Stimulated activated CD8-positive, alpha-beta memory T cell treated with anti-CD3 and anti-CD28 coated beads, Interleukin-7, amount 100 ng/mL, for 1 hour (primary cell): ENCODE data around the gene DAPK1.

ENCODE experiments used
- DNase-seq, 2 donors: peaks; one replicate each; pipeline ENCODE4 v3.0.0-alpha.2; 2020; ENCODE audit warnings: low read depth in 2 of 2

DAPK1 gene

GRCh38 chr9:87497604-87498045, at the start of gene DAPK1:
TSS of gene DAPK1 (plus strand) at chr9:87497867. CDS start at chr9:87499078, 1,211 bp downstream.
- DNase-seq, result no peak

DNA sequence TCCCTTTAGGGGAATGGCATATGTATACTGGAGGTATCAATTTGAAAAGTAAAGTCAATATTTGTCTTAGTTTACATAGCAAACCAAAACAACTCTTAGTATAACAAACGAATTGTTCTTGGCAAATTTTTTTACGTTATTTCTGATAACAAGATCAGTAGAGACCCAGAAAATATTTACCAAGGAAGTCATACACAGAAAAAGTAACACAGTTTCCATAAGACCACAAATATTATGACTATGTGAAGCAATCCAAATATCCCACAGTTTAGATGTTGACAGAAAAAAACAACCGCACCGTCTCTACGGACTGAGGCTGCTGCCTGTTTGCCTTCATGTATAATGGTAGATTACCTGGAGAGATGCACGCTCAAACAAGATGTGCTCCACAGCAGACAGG, 46.5 kb upstream of the DAPK1 start:
- no peak for DNase-seq

DNA sequence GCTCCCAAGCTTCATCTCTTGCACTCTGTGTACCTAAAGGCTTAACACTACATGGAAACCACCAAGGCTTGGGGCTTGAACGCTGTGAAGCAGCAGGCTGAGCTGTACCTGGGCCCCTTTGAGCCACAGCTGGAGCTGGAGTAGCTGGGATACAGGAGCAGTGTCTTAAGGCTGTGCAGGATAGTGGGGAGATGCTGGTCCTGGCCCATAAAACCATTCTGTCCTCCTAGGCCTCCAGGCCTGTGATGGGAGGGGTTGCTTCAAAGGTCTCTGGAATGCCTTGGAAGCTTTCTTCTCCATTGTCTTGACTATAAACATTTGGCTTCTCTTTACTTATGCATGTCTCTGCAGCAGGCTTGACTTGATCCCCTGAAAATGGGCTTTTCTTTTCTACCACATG, 42.3 kb upstream of the DAPK1 start:
- no peak for DNase-seq

GRCh38 chr9:87461256-87461655, 36.4 kb upstream of the DAPK1 start:
- DNase-seq, result no peak

DNA sequence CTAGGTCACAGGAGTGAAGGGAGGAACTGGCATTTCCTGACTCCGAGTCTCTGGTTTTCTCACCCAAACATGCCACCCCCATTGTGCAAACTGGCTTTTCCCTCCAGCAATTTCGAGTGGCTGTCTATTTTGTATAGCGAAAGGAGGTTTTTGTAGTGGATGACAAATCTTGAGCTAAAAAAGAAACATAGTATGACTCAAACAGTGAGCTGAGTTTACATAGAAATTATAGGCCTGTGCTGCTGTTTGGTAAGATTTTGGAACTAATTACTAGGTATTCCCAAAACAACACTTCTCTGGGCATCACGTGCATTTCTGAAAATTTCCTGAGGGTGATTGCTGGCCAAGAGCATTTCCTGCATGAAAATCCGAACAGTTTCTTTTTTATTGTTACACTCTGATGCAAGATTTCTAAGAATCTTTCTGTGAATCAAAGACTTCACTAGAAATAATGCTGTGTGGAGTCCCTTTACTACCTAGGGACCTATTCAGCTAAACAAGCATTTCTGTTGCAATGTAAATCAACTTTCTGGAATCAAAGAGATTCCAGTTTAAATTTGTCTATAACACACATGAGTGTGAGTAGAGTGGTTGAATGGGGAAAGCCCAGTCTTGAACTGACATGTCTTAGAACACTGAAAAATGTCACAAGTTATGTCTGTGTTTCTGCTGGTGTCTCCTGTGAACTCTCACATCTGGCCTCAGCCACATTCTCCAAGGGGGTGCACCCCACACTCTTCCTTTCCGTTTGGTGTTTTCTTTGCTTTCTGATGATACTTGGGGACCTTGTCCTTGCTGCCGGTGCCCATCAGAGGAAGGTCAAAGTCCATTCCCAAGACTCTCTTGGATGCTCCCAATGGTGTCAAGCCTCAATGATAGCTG, 33.3 kb upstream of the DAPK1 start:
- no peak for DNase-seq

DNA sequence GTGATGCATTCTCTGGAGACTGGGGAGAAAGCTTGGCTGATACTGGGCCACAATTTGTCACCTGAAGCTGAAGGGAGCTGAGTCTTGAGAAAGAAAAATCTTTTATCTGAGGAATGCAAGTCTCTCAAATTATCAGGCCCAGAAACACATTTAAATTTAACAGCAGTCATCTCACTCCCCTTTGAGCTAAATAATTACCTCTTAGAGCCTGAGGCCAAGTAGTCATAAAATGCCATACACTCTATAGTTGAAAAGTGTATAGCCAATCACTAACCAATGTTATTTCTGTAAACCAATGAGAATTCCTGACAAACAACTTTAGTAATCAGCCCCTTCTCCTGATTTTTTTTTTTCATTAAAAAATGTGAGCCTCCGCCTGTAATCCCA, 32.7 kb upstream of the DAPK1 start:
- DNase-seq, result no peak

- no peak for DNase-seq
These were observed 31.9 kb upstream of the DAPK1 start for GRCh38 chr9:87465816-87466215.

DNA sequence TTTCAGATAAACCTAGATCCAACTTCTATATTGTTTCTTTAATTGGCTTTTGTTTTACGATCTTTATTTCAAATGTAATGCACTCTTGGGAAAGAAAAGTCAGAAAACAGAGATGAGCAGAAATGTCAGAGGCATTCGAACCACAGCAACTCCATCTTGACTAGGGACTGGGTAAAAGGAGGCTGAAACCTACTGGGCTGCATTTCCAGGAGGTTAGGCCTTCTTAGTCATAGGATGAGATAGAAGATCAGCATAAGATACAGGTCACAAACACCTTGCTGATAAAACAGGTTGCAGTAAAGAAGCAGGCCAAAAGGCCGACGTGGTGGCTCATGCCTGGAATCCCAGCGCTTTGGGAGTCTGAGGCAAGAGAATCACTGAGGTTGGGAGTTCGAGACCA, 30.5 kb upstream of the DAPK1 start:
- DNase-seq, result no peak

GRCh38 chr9:87469793-87470465, 27.7 kb upstream of the DAPK1 start:
- DNase-seq, result no peak

DNA sequence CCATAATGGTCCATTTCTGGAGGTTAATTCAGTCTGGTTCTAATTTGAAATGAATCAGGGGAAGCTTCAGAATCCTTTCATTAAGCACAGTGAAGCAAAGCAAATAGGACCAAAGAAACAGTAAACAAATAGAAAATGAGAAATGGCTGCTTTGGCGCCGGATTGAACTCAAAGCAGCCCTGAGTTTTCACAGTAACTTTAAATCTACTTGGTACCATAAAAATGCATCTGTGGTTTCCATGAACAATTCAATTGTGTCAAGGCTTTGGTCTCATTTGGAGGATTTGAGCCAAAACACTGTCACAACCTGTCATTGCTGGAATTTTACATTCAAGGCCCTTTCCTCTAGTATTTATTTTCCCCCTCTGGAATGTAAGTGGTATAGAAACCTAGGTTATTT, 25.9 kb upstream of the DAPK1 start:
- no peak for DNase-seq

DNA sequence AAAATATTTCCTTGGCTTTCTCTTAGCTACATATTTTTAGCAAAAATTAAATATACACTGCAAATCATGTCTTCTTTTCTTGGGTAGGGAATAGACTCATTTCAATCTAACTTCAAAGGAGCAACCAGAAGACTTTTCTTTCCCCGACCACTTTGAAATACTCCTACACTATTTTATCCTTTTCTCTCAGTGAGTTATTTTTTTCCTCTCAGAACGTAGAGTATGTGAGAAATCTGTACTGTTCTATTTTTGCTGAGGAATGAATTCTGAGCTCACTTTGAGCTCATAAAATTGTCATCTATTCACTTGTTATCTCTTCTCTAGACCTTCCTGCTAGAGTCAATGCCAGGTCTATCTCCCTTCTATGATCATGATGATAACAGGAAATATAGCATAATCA, 22.2 kb upstream of the DAPK1 start:
- no peak for DNase-seq

DNA sequence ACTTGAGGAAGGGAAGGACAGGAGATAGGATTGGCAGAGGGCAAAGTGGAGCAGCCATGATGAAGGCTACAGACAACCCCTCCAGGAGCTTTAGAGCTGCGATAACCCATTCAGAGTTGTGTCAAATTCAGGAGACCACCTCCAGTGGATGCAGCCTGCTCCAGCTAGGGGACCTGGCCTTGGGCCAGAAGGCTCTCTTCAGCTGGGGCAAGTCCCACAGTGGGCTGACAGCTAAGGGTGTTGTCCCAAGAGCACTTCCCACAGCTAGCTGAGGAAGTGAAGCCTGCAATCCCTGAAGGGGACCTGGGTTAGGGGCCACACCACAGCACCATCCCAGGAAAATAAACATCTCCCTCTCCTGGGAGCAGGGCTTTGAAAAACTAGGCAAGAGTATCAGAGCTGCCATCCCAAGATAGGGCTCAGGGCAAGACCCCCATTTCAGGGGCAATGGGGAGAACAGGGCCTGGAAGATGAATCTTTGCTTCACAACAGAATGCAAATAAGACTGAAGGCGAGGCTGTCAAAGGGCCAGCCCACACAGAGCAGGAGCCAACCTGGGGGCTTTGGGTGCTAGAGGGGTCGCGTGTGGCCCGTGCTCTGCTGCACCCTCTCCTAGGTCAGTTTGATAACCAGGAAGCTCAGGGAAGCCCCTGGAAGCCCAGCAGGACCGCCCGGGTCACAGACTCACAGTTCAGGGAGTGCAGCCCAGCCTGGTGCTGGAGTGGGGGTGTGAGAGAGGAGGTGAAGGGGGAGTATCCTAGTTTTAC, 19.3 kb upstream of the DAPK1 start:
- no peak for DNase-seq

- no peak for DNase-seq
These were observed 17.9 kb upstream of the DAPK1 start for GRCh38 chr9:87479801-87480201.

DNA sequence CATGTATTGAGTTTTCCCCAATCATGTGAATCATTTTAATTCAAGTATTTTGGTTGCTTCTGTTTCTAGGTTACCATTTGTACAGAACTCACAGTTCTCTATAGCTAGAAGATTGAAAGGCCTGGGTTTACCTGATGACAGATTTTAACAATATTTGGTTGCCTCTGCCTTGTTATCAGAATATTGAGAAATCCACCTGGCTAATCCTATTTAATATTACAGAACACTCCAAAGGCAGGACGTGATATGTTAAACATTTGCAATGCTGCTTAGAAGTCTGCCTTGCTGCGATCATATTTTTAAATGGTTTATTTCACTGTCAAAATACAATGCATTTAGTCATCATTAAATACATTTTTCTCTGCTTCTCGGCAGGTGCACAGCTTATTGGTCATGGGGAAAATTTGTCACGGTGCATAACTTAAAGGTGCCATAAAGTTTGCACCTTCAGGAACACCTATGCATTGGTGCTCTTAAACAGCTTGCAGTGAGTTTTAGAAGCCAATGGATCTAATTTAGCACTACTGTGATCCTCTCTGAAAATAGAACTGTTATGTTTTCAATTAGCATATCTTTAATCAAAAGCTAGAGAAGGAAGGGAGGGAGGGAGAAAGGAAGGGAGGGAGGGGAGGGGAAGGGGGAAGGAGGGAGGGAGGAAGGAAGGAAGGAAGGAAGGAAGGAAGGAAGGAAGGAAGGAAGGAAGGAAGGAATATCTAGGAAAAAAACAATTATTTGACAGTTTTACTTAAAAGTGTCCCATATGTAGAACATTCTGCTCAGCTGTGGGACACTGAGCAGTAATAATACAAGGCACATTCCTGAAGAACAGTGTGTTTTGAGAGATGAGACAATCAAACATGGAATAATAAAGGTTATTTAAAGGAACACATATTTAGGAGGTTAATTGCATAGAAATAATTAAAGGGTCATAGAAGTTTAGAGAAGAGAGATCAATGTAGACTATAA, 15.5 kb upstream of the DAPK1 start:
- DNase-seq, result no peak

DNA sequence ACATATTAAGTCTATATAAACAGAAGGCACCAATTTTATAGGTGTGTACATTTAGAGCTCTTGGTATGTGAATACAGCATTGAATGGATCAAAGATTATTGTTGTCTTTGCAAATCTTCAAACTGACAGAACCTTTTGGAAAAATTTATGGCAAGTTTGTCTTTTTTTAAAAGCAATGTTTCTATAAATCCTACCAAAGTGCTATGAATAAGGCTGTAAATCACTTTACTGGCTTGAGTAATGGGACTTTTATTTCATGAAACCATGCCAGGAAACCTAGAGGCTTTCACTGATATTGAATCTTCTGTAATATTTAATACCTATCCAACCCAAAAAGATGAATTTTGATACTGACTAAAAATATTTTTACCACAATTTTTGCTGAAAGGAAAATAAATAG, 7.4 kb upstream of the DAPK1 start:
- DNase-seq, result no peak

DNA sequence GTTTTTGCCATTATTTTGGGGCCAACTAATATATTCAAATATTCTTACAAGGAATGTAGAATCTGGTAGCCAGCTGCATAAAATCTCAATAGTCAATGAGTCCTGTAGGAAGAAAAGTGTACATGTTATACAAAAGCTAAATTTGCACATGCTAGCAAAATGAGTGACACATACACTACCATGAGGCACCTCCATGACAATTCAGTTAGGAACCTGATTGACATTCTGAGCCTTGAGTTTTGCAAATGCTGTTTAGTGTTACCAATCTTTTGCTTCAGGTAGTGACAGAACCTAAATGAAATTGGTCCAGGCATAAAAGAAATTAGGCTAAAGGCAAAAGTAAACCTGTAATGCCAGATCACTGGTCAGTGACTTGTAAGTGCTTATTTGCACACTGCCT, 6.8 kb upstream of the DAPK1 start:
- no peak for DNase-seq

GRCh38 chr9:87491523-87491922, 6.1 kb upstream of the DAPK1 start:
- DNase-seq, result no peak

DNA sequence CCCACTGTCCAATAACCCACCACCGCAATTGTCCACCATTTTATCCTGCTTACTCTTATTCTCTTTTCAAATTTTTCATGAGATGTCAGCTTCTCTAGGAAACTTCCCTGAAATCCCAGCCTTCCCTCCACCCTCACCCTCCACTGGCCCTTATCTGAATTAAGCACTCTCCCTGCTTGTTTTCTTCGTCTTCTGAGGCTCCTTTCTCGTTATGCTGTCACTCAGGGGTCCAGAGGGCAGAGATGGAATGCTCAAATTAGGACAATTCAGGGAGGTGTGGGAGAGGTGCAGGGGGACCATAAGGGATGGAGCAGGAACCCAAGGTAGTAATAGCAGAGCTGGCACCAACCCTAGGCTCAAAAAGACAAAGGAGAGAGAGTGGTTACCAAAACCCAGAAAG, 5.0 kb upstream of the DAPK1 start:
- no peak for DNase-seq

GRCh38 chr9:87494970-87495471, 2.6 kb upstream of the DAPK1 start:
- no peak for DNase-seq

DNA sequence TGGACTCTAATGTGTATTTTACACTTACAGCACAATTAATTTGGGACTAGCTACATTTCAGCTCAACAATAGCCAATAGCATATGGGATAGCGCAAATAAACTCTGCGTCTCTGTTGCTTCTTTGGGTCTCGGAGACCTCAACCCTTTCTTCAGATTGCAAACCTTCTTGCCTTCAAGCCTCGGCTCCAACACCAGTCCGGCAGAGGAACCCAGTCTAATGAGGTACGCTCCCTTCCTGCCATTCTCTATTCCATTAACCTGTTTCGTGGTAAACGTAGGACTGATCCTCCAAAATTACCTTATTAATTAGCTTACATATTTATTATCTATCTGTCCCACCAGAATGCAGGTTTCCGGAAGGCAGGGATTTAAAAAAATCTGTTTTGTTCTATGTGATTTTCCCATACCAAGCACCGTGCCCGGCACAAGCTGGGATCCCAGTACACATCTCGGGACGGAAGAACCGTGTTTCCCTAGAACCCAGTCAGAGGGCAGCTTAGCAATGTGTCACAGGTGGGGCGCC, 525 bp upstream of the DAPK1 start:
- no peak for DNase-seq
